ENCODE measurements around the gene SIX2.

- TF ChIP-seq POLR2A (IDR thresholded peaks at IDR 0.05) = no peak
- TF ChIP-seq, protein P1, sequence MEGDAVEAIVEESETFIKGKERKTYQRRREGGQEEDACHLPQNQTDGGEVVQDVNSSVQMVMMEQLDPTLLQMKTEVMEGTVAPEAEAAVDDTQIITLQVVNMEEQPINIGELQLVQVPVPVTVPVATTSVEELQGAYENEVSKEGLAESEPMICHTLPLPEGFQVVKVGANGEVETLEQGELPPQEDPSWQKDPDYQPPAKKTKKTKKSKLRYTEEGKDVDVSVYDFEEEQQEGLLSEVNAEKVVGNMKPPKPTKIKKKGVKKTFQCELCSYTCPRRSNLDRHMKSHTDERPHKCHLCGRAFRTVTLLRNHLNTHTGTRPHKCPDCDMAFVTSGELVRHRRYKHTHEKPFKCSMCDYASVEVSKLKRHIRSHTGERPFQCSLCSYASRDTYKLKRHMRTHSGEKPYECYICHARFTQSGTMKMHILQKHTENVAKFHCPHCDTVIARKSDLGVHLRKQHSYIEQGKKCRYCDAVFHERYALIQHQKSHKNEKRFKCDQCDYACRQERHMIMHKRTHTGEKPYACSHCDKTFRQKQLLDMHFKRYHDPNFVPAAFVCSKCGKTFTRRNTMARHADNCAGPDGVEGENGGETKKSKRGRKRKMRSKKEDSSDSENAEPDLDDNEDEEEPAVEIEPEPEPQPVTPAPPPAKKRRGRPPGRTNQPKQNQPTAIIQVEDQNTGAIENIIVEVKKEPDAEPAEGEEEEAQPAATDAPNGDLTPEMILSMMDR (IDR thresholded peaks at IDR 0.05 in 8 of 11, conservative IDR thresholded peaks at IDR 0.05 in 3 of 11) = no peak
Measured at GRCh38 chr2:45030553-45030952, 21.3 kb upstream of the SIX2 start.
